Activated T-cell treated with anti-CD3 and anti-CD28 coated beads for 4 hours (primary cell): ENCODE results near the gene ASTN2.
"Not testable (repeated sequence)": the region's sequence is repeated elsewhere in the genome, so short reads cannot be mapped to it uniquely, and the experiment has no call there.

ENCODE experiments used
- DNase-seq: peaks from one replicate; pipeline ENCODE4 v3.0.0-alpha.2; 2020

Gene ASTN2

DNA sequence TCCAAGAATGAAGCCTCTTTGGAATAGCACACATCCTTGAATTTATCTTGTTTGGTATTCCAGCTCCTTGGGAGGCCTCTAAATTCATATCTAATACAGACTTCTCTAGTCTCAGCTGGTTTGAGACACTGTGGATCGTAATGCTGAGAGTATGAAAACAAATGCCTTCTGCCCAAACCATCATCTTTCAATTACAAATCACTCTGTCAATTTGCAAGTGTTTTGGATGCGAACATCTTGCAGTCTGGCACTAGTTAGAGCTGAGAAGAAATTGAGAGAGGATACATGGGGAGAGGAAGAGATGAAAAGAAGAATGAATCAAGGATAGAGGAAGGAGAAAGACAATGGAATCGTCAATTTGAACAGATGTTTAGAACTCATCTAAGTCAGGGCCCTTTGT is 342.6 kb downstream of the ASTN2 start:
- DNase-seq, result no peak

DNA sequence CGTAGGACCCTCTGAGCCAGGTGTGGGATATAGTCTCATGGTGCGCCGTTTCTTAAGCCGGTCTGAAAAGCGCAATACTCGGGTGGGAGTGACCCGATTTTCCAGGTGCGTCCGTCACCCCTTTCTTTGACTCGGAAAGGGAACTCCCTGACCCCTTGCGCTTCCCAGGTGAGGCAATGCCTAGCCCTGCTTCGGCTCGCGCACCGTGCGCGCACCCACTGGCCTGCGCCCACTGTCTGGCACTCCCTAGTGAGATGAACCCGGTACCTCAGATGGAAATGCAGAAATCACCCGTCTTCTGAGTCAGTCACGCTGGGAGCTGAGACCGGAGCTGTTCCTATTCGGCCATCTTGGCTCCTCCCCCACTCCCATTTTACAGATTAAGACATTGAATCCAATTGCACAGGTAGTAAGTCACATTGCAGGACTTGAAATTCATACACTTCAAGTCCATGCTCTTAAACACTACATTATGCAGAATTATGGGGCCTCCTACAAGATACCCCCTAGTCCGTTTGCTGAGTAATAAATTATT is 343.1 kb downstream of the ASTN2 start:
- not testable (repeated sequence) for DNase-seq

DNA sequence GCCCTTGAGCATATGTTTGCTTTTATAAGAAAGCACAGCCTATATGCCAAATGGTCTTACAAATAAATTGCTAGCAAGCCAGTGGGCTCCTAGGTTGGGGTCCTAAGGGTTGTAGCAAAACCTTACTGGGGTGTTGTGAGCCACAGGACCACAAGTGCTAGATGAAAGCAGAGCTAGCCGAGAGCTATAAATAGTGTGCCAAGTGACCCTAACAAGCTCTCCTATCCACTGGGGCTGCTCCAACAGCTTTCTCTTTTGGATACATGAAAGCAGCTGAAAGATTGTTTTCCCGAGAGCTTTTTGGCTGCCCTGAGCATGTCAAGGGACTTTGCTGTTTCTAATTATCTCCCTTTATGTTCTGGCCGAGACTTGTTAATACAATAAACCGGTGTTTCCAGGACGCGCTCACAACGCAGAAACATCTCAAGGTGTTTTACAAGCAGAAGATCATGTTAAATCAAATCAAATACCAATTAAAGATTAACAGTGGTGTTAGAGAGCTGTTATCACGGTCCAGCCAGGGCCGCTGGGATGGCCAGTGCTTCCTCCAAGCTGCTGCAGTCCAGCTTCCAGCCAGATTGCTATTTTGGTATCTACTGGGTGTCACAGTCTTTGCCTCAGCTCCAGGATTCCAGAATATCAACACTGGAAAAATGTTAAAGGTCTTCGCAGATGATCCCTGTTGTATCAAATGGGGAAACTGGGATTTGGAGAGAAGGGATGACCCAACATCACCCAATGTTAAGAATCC is 351.0 kb downstream of the ASTN2 start:
- DNase-seq, result no peak

DNA sequence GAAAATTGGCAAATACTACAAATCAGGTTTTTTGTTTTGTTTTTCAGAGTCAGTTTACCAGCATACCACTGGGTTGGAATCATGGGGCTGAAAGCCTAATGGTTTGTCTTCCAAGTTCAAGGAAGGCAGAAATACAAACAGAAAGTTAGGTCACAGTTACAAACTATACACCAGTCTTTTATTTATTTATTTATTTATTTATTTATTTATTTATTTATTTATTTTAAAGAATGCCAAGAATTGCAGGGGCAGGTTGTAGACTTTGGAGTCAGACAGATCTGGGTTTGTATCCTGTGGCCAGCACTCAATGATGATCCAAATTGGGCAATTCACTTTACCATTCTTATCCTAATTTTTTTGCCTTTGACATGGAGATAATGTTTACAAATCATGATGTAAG is 353.9 kb downstream of the ASTN2 start:
- no peak for DNase-seq

DNA sequence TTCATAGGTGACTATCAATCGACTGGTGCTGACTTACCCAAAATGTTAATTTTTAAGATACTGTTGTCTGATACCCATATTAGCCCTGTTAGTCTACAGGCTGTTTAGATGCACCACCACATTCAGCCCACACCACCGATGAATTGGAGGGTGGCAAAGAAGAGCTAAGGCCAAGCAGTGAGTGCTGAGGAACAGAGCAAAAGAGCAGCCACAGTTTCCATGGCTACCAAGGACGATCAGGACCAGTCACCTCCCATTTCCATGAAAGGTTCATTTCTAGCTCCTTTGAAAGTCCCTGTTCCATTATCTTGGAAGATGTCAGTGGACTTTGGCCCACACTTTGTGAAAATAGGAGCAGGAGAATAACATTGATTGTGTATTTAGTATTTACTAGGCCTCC is 364.9 kb downstream of the ASTN2 start:
- no peak for DNase-seq

DNA sequence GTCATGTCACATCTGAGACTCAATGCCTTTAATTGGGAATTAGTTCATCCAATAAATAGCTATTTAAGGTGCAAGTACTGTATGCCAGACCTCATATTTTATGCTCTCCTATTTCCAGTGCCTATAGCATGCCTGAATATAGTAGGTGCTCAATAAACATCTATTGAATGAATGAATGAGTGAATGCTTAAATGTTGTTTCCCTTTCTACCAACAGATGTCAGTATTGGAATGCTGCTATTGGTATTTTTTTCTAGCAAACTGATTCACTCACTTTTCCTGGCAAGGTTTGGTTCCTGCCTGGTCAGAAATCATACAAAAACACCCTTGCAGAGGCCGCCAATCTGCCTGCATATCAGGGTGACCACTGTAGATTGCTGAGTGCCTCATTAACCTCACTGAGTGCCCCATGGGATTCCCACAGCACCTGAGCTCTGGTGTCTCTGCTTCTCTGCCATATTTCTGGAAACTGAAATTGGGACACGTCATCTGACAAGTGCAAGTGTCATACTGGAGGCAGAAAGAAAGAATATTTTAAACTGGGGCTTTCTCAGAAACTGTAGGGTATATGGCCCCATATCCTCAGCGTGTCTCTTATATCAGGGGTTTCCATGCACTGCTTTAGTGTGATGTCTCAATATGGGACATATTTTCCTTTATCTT is 368.1 kb downstream of the ASTN2 start:
- no peak for DNase-seq

DNA sequence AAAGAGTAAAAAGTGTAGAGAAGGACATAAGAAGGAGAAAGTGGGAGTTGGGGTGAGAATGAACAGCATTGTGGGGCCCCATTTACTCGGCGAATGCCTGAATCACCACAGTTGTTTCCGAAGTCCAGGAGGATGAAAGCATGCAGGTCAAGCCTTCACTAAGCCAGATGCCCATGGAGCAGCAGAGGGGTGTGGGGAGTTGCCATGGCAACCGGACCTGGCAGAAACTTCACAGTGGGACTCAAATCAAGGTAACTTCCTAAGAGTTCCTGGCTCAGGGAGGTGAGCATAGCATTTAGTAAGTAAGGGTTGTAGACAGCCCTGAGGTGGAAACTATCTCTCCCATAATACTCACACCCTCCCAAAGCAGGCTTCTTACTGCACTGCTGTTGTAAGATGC is 370.6 kb downstream of the ASTN2 start:
- DNase-seq, result no peak

DNA sequence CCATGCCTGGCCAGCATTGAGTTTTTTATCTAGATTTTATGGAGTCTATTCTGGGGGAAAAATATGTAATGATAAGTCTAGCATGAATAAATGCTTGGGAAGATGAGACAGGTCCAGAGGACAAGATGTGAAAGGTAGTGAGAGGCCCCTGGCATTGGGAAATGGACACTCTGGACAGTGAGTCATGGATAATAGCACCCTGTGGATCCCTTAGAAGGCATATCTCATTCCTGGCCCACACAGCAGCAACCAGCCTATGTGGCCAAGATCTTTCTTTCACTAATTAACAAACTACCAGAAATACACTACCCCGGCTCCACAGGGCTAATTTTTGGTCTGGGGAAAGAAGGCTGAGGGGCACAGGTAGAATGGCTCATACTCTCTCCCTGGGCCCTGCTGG is 371.7 kb downstream of the ASTN2 start:
- no peak for DNase-seq

DNA sequence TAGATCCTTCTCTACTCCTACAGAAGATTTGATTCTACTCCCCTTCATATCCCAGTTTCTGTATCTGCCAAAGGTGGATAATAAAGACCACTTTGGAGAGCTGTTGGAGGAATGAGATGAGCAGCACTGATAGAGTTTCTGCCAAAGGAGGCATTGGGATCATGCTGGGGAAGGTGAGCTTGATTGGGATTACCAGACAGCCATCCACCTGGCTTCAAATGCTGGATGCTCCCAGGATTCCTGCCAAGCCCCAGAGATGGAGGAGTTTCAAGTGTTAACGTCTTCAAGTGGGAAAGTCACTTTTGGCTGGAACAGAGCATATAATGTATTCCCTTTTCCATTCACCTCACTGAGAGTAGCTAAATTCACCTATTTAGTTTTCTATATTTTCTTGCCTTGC is 379.3 kb downstream of the ASTN2 start:
- no peak for DNase-seq

DNA sequence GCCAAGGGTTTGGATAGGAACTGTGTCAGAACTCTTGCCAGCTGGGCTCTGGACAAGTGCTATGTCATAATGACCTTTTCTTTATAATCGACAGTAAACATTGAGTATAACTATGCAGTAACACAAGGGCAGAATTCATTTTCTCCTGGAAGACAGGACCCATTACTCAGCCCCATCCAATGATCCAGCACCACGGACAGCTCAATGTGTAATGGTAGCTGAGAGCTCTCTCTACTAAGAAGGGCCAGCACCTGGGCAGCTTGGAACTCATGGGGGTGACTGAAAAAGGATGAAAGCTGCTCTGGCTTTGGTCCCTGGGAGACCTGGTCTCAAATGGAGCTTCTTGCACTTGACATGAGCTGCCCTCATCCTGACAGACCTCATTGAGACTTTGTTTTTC is 380.0 kb downstream of the ASTN2 start:
- no peak for DNase-seq

DNA sequence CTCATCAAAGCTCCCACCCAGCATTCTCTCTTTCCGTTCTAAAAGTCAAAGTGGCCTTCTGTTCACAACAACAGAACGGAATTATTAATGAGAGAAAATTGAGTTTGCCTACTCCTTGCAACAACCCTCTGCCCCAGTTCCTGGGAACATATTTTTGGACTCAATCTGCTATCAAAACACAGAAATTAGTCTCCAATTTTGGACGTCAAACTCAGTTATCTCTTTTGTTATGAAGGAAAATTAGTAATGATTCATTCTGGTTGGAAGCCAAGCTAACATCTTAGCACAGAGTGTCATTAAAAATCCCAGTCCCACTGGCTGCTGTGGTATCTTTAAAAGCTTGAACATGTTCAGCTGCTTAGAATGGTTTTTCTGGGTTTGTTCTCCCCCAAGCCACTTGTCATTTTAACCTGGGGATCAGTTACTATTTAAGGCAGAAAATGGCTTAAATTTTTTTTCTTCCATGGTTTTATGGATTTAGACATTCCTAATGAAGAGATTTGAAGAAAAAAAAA is 384.5 kb downstream of the ASTN2 start:
- no peak for DNase-seq

DNA sequence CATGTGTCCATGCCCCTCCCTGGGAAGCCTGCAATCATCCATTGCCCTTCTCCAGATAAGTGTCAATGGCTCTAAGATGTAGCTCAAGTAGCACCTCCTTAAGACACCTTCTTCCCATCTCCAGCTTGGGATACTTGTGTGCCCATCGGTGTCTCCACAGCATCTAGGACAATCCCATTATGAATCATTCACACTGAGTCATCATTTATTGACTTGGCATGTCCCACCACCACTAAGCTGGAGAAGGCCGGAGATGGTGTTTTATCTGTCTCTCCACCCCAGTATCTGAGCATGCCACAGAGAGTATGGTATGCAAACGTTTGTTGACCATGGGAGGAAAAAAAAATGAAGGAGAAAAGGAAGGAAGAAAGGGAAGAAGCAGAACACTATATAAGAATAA is 385.5 kb downstream of the ASTN2 start:
- no peak for DNase-seq

DNA sequence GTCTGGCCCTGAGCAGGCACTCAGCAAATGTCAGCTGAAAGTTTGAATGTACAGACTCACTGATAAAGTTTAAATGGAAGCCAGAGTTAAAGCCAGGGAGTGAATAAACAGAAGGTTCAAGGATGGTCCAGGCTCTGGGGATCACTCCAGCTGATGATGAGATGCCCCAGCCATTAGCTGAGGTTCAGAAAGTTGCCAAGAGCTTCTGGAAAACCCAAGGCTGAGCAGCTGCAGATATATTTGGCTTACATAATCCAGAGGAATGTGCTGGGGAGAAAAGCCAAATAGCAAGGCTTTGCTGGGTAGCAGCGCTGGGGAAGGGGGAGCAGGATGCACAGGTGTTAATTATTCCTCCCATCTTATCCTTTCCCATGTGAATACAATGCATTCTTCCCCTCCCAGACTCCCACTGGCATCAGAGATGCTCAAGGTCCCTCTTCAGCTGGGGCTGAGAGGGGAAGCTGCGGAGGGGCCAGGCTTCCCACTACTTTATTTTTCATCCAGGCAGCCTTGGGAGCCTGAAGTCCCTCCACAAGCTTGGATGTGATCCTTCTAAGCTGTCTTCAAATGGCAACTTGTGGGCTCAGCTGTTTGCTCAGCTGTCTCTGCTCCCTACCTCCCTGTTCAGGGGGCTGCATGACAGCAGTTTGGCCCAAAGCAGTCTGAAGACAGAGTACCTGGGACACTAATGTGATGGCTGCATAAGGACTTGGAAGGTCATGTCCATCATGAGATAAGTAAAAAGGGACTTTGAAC is 386.6 kb downstream of the ASTN2 start:
- DNase-seq, result no peak

DNA sequence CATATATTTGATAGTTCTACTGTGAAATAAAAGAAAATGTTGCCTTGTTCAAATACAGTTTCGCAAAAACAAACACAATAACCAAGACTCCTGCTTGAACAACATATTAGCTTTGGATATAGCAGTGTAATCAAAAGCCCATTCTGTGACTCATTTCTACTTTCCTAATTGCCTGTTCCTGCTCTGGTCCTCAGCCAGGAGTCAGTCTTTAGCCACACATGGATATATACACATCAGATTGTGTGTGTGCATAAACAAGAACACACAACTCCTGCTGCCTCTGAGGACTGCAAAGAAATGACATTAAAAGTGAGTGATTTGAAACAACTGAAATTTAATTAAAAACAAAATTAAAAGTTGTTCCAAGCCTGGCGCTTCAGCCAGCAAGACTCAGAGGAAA is 393.0 kb downstream of the ASTN2 start:
- DNase-seq, result no peak

DNA sequence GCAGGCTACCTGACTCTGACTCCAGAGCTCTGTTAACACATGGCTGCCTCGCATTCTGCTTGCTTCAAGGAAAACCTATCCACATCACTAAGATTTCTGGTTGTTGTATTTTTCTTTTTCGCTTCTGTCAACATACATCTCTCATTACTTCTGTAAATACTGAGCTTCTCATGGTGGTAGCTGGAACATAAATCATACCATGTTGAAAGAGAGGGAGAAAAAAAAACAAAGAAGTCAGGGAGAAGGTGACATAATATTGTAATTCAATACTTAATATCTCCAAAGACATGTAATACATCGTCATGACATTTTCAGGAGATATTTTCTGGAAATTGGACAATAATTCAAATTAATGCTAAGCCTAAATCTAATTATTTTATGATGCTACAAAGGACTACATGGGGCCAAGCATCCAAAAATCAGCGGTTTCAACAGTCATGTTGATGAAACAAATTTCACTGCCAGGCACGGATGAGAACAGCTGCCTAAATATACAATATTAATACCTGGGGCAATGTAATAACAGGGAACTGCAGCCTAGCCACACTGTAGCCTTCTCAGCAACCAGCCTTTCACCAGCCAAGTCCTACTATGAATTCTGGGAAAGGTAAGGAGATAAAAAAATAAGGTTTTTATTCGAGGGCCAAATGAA is 395.8 kb downstream of the ASTN2 start:
- no peak for DNase-seq

DNA sequence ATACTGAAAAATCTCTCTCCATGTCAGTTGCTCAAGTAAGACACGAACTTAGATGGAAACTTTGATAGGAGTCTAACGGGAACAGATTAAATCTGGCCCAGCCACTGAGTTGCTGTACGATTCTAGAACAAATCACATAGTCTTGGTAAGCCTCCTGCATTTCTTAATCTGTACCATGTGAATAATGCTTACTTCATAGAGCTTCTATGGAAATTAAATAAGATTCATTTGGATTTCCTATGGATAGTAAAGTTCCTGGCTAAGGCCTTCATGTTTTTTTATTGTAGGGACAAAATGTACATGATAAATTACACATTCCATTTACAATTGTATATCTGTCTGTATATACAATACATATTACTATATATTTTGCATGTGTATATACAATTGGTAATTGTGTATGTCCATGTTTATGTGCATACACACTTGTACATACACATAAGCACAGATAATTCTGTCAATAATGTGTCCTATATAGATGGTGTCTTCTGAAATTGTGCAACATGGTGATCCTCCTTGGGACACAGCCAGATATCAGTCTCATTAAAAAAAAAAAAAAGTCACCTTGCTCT is 397.4 kb downstream of the ASTN2 start:
- no peak for DNase-seq

DNA sequence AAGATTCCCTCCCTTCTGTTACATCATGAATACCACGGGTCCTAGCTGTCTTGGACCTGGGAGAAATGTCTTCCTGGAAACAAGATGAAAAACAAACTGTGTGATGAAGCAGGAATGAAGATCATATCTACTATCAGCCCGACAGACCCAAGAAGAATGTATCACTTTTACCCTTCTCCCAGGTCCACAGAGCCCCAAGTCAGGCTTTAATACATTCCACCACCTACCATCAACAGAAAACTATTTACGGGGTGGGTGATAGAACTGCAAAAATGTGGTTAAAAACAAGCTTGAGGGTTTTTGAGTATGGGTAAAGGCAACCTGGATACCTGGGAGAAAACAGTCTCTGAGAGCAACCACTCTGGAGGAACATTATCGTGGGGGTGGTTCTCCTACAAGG is 400.8 kb downstream of the ASTN2 start:
- no peak for DNase-seq

DNA sequence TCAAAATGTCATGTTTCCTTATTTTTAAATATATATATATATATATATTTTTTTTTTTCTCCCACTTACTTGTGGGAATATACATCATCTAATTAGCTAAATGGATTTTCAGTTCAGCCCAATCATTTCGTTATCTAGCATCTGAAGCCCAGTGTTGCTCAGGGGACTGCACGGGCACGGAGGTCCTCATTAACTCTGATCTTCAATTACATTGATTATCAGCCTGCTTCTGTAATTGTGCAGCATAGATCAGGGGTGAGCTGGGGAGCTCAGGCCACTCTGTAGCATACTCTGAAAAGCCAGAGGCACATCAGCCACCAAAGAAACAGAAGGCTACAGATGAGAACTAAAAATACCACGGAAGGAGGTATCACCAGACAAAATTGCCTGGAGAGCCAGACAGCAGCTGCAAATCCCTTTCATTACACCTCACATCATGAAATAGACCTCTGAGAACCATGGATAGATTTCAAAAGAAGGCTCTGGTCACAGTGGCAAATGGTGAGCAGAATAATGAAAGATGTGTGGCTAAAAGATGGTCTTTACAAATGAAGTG is 401.3 kb downstream of the ASTN2 start:
- DNase-seq, result no peak

DNA sequence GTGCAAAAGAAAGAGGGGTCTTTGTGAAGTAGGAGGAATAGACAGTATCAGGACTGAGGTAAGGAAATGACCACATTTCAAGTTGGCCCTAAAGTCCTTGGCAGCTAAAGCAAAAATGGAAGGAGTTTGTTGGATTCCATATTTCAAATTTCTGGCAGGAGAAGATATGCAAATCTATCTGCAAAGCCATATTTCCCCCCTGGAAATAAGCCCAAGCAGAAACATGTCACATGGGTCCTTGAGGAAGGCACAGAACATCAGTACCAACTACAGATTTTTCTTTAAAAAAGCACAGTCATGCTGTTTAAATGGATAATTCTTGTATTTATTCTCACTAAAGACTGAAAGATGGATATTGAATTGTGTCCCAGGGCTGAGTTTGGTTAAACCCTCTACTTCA is 404.8 kb downstream of the ASTN2 start:
- no peak for DNase-seq

DNA sequence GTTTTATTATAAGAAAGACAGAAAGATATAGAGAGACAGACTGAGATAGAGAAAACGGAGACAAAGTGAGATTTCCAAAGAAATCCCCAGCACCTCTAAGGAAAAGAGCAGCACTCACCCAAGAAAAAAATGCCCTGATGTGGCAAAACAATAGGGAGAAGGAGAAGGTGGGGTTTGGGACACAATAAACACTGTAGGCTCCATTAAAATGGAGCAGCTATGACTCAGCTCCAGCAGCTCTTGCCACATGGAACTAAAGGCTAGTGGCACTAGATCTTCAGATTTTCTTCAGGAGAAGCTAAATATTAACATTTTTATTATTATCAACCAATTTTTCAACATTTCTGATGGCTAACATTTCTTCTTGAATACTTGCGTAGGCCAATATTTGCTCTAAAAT is 406.0 kb downstream of the ASTN2 start:
- no peak for DNase-seq

DNA sequence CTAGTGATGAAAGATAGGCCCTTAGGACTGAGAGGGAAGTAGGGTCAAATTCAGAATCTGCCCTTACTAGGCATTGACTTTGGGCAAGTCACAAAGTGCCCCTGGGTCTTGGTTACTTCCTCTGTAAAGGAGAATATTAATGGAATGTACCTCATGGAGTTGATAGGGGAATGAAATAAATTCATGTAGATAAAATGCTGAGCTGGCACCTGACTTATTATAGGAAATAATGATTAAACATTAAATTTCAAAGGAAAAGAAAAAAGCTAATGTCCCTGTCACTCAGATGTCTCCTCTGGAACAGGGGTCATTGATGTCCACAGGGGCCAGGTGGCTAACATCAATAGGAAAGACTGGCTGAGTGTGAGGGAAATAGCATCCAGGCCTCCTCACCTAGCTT is 406.4 kb downstream of the ASTN2 start:
- no peak for DNase-seq

DNA sequence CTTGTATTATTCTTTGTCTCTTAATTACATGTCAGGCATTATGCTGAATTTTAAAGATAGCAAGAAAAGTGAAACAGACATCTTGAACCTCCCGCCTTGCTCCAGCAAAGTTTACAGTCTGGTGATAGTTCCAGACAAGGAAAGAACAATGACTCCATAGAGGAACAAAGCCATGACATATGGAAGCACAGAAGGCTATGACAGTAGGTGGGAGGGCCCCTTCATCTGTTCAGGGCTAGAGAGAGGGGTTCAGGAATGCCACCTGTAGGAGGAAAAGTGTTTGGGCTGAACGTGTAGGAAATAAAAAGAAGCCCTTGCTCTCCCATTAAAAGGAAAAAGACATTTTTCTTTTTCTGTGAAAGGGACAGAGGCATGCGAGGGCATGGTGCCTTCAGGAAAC is 412.2 kb downstream of the ASTN2 start:
- DNase-seq, result no peak
